Stimulated activated CD8-positive, alpha-beta memory T cell treated with anti-CD3 and anti-CD28 coated beads, Interleukin-12 subunit alpha, Interleukin-12 subunit beta, amount 100 ng/mL, for 24 hours (primary cell): ENCODE data around the gene SSBP4.

Experiments
- DNase-seq: peaks from one replicate; pipeline ENCODE4 v3.0.0-alpha.2; 2020; ENCODE audit errors: extremely low read depth

The SSBP4 gene

DNA sequence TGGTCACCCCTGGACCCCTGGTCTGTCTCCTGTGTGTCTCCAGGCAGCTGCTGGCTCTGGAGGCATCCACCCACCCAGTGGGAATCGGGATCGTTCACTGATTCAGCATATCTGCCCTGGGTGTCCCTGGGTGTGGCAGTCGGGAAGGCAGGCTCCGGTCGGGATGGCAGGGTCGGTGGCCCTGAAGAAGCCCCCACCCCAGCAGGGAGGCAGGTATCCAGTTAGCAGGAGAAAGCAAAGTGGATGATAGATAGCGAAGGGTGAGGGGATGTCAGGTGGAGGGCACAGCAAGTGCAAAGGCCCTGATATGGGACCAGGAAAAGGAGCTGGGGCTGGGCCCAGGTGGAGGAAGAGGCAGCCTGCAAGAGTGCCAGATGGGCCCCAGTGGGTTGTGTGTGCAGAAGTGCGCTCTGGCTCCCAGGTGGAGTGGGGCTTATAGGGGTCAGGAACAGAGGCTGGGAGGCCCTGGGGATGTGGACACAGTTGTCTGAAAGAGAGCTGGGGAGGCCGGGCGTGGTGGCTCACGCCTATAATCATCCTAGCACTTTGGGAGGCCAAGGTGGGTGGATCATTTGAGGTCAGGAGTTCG lies 2.3 kb downstream of the SSBP4 start:
- no peak for DNase-seq

GRCh38 chr19:18422530-18423191 lies 3.5 kb downstream of the SSBP4 start:
- DNase-seq, result no peak

DNA sequence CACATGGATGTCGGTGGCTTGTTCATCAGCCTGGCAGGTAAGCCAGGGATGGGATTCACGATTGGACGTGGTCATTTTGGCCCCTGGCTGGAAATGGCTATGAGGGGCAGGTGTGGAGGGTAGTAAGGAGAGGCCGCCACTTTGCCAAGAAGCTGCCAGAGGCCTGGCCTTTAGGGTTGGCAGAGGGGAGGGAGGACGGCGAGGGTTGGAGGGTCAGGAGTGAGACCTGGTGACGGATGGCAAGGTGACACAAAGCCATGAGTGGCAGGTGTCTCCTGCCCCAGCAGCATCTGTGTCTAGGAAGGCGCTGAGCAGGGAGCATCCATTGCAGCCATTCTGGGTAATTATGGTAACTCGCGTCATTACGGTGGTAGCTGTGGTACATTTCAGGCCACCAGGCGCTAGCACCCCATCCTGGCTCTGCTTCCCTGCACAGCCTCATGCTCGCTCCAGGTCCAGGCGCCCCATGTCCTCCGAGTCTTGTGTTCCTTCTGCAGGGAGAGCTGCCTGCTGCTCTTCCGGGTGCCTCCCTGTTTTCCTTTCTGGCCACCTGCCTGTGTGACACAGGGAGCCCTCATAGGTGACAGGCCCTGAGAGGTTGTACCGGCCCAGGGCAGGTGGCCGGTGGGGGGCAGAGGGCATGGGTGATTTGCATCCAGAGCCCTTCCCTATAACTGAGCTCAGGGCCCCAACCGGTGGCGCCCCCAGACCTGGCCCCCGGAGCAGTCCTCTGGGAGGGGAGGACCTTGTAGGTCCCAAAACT lies 4.2 kb downstream of the SSBP4 start:
- no peak for DNase-seq

DNA sequence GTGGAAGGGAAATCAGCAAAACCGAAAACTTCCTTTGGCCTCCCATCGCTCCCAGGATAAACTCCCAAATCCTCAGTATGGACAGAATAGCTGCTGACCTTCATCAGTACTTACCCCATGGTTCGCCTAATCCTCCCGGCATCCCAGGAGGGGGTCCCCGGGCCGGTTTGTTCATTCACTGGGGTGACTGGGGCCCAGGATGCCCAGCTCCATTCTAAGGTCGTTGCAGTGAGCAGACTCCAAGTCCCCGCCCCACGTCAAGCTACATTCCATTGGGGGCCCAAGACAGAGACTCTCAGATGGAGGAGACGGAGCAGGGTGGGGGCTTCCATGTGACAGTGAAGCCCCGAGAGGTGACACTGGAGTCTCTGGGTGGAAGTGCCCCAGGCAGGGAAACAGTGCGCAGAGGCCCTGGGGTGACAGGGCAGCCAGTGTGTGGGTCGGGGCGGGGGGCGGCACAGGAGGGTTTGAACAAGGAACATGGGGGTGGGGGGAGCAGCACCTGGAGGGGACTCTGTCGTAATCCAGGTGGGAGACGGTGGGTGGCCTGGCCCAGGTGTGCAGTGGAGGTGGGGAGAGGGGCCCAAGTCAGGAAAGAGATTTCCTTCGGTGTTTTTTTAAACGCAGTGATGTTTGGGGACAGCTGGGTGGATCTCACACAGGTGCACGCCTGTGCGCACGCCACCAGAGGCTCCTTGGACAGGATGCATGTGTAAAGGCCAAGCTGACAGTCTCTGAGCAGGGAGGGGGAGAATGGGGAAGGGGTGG lies 5.1 kb downstream of the SSBP4 start:
- no peak for DNase-seq

GRCh38 chr19:18424890-18425514 lies 5.8 kb downstream of the SSBP4 start:
- DNase-seq, result no peak

GRCh38 chr19:18425515-18426415 lies 6.6 kb downstream of the SSBP4 start:
- no peak for DNase-seq

- DNase-seq, result no peak
Measured at GRCh38 chr19:18426416-18426767, 7.2 kb downstream of the SSBP4 start.

- DNase-seq, result no peak
Measured at GRCh38 chr19:18427080-18427742, 8.0 kb downstream of the SSBP4 start.

- DNase-seq, result no peak
Measured at GRCh38 chr19:18427743-18428113, 8.5 kb downstream of the SSBP4 start.

GRCh38 chr19:18428173-18428786 lies 9.1 kb downstream of the SSBP4 start:
- no peak for DNase-seq

- peak; percentile 60 for DNase-seq
Measured at GRCh38 chr19:18428787-18429674, 9.8 kb downstream of the SSBP4 start.

DNA sequence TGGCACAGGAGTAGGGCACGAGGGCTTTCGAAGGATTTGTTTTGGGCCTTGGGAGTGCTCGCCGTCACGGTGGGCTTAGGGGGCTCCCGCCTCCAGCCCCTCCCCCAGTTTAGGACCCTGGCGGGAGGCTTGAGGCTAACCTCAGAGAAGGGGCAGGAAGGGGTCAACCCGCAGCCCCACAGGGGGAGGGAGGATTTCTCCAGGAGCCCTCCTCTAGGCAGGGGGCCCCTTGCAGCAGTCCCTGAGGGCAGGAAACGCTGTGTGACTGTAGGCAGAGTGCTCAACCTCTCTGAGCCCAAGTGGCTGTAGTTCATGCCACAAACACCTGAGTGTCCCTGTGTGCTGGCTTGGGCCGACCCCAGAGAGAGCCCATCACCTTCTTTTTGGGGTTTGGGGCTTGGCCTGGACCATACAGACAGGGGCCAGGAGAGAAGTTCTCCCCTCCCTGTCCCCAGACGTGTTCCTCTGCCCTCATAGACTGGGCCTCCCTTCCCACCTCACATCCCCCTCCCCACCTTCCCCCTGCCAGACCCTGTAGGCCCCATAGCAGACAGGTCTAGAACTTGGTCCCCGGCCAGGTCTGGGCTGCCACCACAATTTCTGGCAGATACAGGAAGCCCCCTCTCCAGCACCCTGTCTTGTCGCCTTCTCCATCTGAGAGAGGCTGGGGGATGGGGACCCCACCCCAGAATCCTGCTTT lies 10.7 kb downstream of the SSBP4 start:
- no peak for DNase-seq

DNA sequence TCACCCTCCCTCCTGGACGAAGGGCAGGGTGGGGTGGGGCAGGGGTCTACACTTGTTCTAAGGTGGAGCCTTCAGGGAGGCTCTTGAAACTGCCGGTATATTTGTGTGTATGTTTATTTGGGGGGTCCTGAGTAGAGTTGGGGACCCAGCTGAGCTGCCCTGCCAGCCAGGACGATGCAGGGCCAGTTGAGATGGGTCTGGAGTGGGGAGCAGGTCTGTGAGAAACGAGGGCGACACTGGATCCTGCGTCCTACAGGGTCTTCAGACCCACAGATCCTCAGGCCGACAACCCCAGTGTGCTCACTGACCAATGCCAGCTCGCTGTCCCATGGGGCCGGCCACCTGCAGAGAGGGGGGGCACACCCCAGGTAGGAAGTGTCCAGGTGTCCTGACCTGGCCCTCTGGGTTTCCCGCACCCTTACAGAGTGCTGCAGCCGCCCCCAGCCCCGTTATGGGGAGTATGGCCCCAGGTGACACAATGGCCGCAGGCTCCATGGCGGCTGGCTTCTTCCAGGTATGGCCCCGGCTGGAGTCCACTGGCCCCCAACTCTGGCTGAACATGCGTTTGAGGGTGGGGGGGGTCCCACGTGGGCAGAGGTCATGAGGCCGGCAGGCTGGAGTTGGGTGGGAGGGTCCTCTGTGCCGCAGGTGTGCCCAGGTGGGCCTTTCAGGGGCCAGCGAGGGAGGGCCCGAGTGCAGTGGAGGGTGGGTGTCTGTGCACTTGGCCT lies 11.4 kb downstream of the SSBP4 start:
- no peak for DNase-seq

DNA sequence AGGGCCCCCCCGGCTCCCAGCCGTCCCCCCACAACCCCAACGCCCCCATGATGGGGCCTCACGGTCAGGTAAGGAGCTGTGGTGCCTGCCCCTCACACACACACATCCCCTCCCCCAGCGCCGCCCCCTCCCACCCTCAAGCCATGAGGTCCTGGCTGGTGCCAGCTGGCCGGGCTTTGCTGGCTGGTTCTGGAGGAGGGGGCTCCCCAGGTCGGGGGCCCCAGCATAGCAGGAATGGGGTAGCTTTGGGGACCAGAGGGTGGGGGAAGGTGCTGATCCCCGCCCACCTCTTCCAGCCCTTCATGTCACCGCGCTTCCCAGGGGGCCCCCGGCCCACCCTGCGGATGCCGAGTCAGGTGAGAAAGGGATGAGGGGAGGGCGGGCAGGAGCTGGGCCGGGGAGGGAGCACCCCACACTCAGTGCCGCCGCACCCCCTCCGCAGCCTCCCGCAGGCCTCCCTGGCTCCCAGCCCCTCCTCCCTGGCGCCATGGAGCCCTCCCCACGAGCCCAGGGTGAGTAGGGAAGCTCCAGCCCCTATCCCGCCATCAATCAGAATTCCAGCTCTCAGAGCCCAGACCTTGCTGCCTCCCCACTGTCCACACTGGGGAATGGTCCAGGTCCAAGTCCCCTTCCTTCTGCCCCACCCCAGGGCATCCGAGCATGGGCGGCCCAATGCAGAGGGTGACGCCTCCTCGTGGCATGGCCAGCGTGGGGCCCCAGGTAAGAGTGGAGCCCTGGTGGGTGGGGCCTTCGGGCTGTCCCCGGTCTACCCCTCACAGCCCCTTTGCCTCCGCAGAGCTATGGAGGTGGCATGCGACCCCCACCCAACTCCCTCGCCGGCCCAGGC lies 12.4 kb downstream of the SSBP4 start:
- DNase-seq, result no peak

DNA sequence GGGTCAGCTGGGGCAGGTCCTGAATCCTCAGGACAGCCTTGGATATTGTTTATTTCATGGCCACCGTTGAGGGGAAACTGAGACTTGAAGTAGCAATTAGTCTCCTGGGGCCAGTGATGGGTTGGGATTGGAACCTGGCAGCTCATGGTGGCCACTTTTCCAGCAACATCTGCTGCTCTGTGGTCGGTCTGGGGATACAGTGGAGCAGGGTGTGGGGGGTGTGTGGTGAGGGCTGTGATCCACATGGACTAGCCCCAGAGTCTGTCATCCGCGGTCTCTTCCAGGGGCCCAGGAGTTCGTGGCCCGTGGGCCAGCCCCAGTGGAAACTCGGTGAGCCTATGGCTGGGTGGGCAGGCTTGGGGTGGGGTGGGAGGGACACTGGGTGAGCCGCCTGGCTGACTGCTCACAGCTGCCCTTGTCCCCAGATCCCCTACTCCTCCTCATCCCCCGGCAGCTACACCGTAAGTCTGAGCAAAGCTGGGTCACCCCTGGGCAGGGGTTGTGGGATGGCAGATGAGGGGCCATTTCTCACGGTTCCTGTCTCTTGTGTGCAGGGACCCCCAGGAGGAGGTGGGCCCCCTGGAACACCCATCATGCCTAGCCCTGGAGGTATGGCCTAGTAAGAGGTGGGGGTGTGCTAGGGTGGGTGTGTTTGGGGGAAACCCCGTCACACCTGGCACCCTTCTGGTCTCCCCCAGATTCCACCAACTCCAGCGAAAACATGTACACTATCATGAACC lies 13.2 kb downstream of the SSBP4 start:
- DNase-seq, result no peak
